ENCODE measurements around the gene MOB3B.

The MOB3B gene

GRCh38 chr9:27438522-27438921, 91.1 kb downstream of the MOB3B start:
- no peak overlapping the region for H3K4me3 ChIP-seq (ENCODE audit: low read length)
- no peak overlapping the region for H3K27ac ChIP-seq (ENCODE audit: low read length)
- WGBS (ENCODE audit: insufficient coverage, insufficient read length), result no CpG with 5 or more reads among the region's 7 CpGs
- peaks cover 4% of the 10 kb centered on the region; the same call in 1 of the 2 replicates for H3K4me1 ChIP-seq (ENCODE audit: control insufficient read depth, insufficient read depth, low read length)
- H3K36me3 ChIP-seq (ENCODE audit: control insufficient read depth, insufficient read depth, low read length), result no peaks in the 10 kb centered on the region
- H3K9me3 ChIP-seq (ENCODE audit: control insufficient read depth, insufficient read depth, low read length), result no peaks in the 10 kb centered on the region
- H3K27me3 ChIP-seq (ENCODE audit: control insufficient read depth, insufficient read depth, low read length), result no peaks in the 10 kb centered on the region
- no peak for DNase-seq (ENCODE audit: low read depth, low spot score)

GRCh38 chr9:27437652-27438373, 91.8 kb downstream of the MOB3B start:
- H3K27me3 ChIP-seq (ENCODE audit: control insufficient read depth, insufficient read depth, low read length), result no peaks in the 10 kb centered on the region
- no peaks in the 10 kb centered on the region for H3K36me3 ChIP-seq (ENCODE audit: control insufficient read depth, insufficient read depth, low read length)
- no CpG with 5 or more reads among the region's 6 CpGs for WGBS (ENCODE audit: insufficient coverage, insufficient read length)
- H3K4me1 ChIP-seq (ENCODE audit: control insufficient read depth, insufficient read depth, low read length), result peaks cover 4% of the 10 kb centered on the region; the same call in 1 of the 2 replicates
- DNase-seq (ENCODE audit: low read depth, low spot score), result no peak
- no peak overlapping the region for H3K4me3 ChIP-seq (ENCODE audit: low read length)
- H3K9me3 ChIP-seq (ENCODE audit: control insufficient read depth, insufficient read depth, low read length), result no peaks in the 10 kb centered on the region
- H3K27ac ChIP-seq (ENCODE audit: low read length), result no peak overlapping the region

- Histone ChIP-seq H3K36me3 (ENCODE audit: control insufficient read depth, insufficient read depth, low read length) (no peaks in the 10 kb centered on the region), H3K27me3 (ENCODE audit: control insufficient read depth, insufficient read depth, low read length) (no peaks in the 10 kb centered on the region), H3K4me1 (ENCODE audit: control insufficient read depth, insufficient read depth, low read length) (peaks cover 8% of the 10 kb centered on the region; the same call in 1 of the 2 replicates), H3K9me3 (ENCODE audit: control insufficient read depth, insufficient read depth, low read length) (no peaks in the 10 kb centered on the region), H3K4me3 (ENCODE audit: low read length) (no peak overlapping the region), H3K27ac (ENCODE audit: low read length) (no peak overlapping the region)
- WGBS (ENCODE audit: insufficient coverage, insufficient read length), result no CpG with 5 or more reads among the region's 3 CpGs
- no peak for DNase-seq (ENCODE audit: low read depth, low spot score)
Observed at GRCh38 chr9:27436234-27436633, 93.4 kb downstream of the MOB3B start.

DNA sequence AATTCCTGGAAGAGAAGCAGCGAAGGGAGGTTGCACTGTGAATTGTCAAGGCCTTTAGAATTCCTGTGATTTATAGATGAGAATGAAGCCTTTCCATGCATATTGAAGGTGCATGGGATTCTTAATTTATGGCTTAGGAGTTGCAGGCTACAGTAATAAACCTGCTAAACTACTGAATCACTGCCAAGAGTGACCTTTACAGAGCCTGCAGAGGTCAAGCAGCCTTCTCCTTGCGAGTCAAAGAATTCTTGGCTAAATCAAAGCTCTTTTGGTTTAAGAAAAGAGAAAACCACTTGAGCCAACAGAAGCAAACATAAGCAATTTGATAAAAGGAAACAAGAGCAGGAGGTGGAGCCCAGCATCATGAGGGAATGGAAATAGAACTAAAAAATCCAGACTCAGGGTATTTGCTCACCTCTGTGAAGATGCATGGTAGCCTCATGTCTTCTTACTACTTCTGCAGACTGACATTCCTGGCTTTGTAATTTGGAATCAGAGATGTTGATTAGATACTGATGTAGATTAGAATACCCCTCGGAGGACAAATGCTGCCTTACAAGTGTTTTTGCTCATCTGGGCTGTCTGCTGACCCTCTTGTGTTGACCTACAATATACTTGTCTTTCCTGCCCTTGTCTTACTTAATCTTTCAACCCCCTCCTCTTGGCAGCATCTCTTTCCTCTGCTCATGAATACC, 95.8 kb downstream of the MOB3B start:
- no peak overlapping the region for H3K27ac ChIP-seq (ENCODE audit: low read length)
- H3K4me1 ChIP-seq (ENCODE audit: control insufficient read depth, insufficient read depth, low read length), result peaks cover 9% of the 10 kb centered on the region; the same call in 1 of the 2 replicates
- no peak for DNase-seq (ENCODE audit: low read depth, low spot score)
- no peak overlapping the region for H3K4me3 ChIP-seq (ENCODE audit: low read length)
- no peaks in the 10 kb centered on the region for H3K27me3 ChIP-seq (ENCODE audit: control insufficient read depth, insufficient read depth, low read length)
- no peaks in the 10 kb centered on the region for H3K36me3 ChIP-seq (ENCODE audit: control insufficient read depth, insufficient read depth, low read length)
- WGBS (ENCODE audit: insufficient coverage, insufficient read length), result no CpG with 5 or more reads among the region's 3 CpGs
- H3K9me3 ChIP-seq (ENCODE audit: control insufficient read depth, insufficient read depth, low read length), result no peaks in the 10 kb centered on the region

GRCh38 chr9:27432308-27432707, 97.3 kb downstream of the MOB3B start:
- Histone ChIP-seq H3K4me1 (ENCODE audit: control insufficient read depth, insufficient read depth, low read length) (peaks cover 9% of the 10 kb centered on the region; the same call in 1 of the 2 replicates), H3K4me3 (ENCODE audit: low read length) (no peak overlapping the region), H3K27me3 (ENCODE audit: control insufficient read depth, insufficient read depth, low read length) (no peaks in the 10 kb centered on the region), H3K27ac (ENCODE audit: low read length) (no peak overlapping the region), H3K36me3 (ENCODE audit: control insufficient read depth, insufficient read depth, low read length) (no peaks in the 10 kb centered on the region), H3K9me3 (ENCODE audit: control insufficient read depth, insufficient read depth, low read length) (no peaks in the 10 kb centered on the region)
- no CpG with 5 or more reads among the region's 3 CpGs for WGBS (ENCODE audit: insufficient coverage, insufficient read length)
- DNase-seq (ENCODE audit: low read depth, low spot score), result no peak

GRCh38 chr9:27431543-27432147, 98.0 kb downstream of the MOB3B start:
- Histone ChIP-seq H3K27ac (ENCODE audit: low read length) (no peak overlapping the region), H3K27me3 (ENCODE audit: control insufficient read depth, insufficient read depth, low read length) (no peaks in the 10 kb centered on the region), H3K9me3 (ENCODE audit: control insufficient read depth, insufficient read depth, low read length) (no peaks in the 10 kb centered on the region), H3K4me1 (ENCODE audit: control insufficient read depth, insufficient read depth, low read length) (peaks cover 14% of the 10 kb centered on the region), H3K4me3 (ENCODE audit: low read length) (no peak overlapping the region), H3K36me3 (ENCODE audit: control insufficient read depth, insufficient read depth, low read length) (no peaks in the 10 kb centered on the region)
- no CpG with 5 or more reads among the region's 2 CpGs for WGBS (ENCODE audit: insufficient coverage, insufficient read length)
- DNase-seq (ENCODE audit: low read depth, low spot score), result no peak

DNA sequence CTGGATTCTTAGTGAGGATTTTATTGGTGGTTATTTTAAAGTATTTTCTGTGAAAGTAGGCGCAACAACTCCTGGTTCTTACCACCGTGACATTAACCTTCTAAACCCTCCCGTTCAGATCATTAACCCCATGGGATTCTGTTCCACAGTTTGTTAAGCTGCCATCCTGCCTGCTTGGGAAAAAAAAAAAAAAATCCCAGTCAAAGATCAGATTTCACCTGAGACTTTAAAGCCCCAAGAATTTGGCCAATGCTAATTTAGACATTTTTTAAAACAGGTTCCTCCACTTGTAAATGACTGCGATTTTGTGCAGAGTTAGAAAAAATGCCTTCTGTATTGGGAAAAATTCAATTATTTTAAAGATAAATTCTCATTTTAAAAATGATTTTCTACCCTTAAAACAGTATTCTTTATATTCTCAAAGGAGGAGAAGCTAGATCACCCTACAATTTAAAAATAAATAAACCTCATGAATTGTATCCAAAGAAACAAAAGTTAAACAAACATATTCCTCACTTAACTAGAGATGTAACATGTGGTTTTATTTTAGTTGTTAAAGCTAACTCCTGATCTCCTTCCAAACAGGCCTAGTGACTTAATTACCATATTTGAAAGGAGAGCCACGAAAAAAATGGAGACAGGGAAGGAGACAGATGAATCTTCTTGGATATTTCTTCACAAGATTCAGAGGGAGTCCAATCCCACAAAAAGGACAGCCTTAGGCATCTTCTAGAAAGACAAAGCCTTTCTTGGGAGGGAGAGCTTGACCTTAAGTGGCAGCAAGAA, 98.7 kb downstream of the MOB3B start:
- no CpG with 5 or more reads among the region's 5 CpGs for WGBS (ENCODE audit: insufficient coverage, insufficient read length)
- no peak overlapping the region for H3K27ac ChIP-seq (ENCODE audit: low read length)
- H3K4me3 ChIP-seq (ENCODE audit: low read length), result no peak overlapping the region
- peaks cover 16% of the 10 kb centered on the region for H3K4me1 ChIP-seq (ENCODE audit: control insufficient read depth, insufficient read depth, low read length)
- H3K27me3 ChIP-seq (ENCODE audit: control insufficient read depth, insufficient read depth, low read length), result no peaks in the 10 kb centered on the region
- H3K9me3 ChIP-seq (ENCODE audit: control insufficient read depth, insufficient read depth, low read length), result no peaks in the 10 kb centered on the region
- H3K36me3 ChIP-seq (ENCODE audit: control insufficient read depth, insufficient read depth, low read length), result no peaks in the 10 kb centered on the region
- DNase-seq (ENCODE audit: low read depth, low spot score), result no peak

DNA sequence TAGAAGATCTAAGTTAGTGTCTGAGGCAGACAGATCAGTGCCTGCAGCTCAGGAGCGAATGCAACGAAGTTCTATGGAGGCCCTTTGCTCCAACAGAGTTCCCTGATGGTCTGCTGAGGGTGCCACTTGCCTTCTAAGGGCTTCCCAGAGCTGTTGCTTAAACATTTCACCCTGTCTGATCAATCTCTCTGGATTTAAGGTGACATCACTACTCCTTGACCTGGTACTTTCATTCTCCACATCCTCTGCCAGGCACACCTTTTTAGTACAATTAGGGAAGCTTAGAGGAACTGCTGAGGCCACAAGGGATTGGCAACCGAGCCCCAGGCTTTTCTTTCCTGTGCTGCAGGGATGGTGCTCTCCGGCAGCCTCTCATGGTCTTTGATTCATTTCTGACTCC, 99.7 kb downstream of the MOB3B start:
- Histone ChIP-seq H3K9me3 (ENCODE audit: control insufficient read depth, insufficient read depth, low read length) (no peaks in the 10 kb centered on the region), H3K27ac (ENCODE audit: low read length) (no peak overlapping the region), H3K27me3 (ENCODE audit: control insufficient read depth, insufficient read depth, low read length) (no peaks in the 10 kb centered on the region), H3K4me1 (ENCODE audit: control insufficient read depth, insufficient read depth, low read length) (peaks cover 16% of the 10 kb centered on the region), H3K4me3 (ENCODE audit: low read length) (no peak overlapping the region), H3K36me3 (ENCODE audit: control insufficient read depth, insufficient read depth, low read length) (no peaks in the 10 kb centered on the region)
- DNase-seq (ENCODE audit: low read depth, low spot score), result no peak
- no CpG with 5 or more reads among the region's 4 CpGs for WGBS (ENCODE audit: insufficient coverage, insufficient read length)

- Histone ChIP-seq H3K9me3 (ENCODE audit: control insufficient read depth, insufficient read depth, low read length) (no peaks in the 10 kb centered on the region), H3K36me3 (ENCODE audit: control insufficient read depth, insufficient read depth, low read length) (no peaks in the 10 kb centered on the region), H3K4me3 (ENCODE audit: low read length) (no peak overlapping the region), H3K4me1 (ENCODE audit: control insufficient read depth, insufficient read depth, low read length) (peaks cover 16% of the 10 kb centered on the region), H3K27me3 (ENCODE audit: control insufficient read depth, insufficient read depth, low read length) (no peaks in the 10 kb centered on the region), H3K27ac (ENCODE audit: low read length) (no peak overlapping the region)
- DNase-seq (ENCODE audit: low read depth, low spot score), result no peak
- no CpG with 5 or more reads among the region's 2 CpGs for WGBS (ENCODE audit: insufficient coverage, insufficient read length)
Observed at GRCh38 chr9:27429436-27429835, 100.2 kb downstream of the MOB3B start.

DNA sequence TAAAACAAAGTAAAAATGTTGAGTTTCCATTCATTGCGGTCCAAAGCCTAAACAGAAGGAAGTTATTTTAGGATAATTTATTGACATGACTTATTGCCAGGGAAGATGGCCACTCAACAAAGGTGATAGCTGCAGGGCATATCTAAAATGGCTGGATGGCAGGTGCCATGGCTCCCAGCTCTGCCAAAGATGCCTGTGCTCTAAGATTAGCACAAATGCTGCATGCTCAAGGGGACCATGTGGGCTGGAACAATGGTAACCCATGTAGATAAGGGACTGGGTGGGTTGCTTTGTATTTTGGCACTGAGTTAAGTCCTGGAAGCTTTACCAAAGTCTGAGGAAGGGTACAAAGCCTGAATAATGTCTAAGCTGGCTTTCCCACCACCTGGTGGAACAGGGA, 101.1 kb downstream of the MOB3B start:
- no CpG with 5 or more reads among the region's 1 CpG for WGBS (ENCODE audit: insufficient coverage, insufficient read length)
- H3K36me3 ChIP-seq (ENCODE audit: control insufficient read depth, insufficient read depth, low read length), result no peaks in the 10 kb centered on the region
- no peak overlapping the region for H3K4me3 ChIP-seq (ENCODE audit: low read length)
- H3K4me1 ChIP-seq (ENCODE audit: control insufficient read depth, insufficient read depth, low read length), result peaks cover 12% of the 10 kb centered on the region
- H3K9me3 ChIP-seq (ENCODE audit: control insufficient read depth, insufficient read depth, low read length), result no peaks in the 10 kb centered on the region
- no peaks in the 10 kb centered on the region for H3K27me3 ChIP-seq (ENCODE audit: control insufficient read depth, insufficient read depth, low read length)
- H3K27ac ChIP-seq (ENCODE audit: low read length), result no peak overlapping the region
- DNase-seq (ENCODE audit: low read depth, low spot score), result no peak

All from iPS DF 6.9 (cell line).